Measurements from ENCODE around the gene ZDHHC14. TPM values are rescaled to one million over a fixed set of nuclear protein-coding genes. Genes with fewer than 3 reads are reported as not detected.

ZDHHC14 gene
- total and polyA plus RNA-seq, 7 donors = 2.4 to 12.6 (median 9.6) TPM

DNA sequence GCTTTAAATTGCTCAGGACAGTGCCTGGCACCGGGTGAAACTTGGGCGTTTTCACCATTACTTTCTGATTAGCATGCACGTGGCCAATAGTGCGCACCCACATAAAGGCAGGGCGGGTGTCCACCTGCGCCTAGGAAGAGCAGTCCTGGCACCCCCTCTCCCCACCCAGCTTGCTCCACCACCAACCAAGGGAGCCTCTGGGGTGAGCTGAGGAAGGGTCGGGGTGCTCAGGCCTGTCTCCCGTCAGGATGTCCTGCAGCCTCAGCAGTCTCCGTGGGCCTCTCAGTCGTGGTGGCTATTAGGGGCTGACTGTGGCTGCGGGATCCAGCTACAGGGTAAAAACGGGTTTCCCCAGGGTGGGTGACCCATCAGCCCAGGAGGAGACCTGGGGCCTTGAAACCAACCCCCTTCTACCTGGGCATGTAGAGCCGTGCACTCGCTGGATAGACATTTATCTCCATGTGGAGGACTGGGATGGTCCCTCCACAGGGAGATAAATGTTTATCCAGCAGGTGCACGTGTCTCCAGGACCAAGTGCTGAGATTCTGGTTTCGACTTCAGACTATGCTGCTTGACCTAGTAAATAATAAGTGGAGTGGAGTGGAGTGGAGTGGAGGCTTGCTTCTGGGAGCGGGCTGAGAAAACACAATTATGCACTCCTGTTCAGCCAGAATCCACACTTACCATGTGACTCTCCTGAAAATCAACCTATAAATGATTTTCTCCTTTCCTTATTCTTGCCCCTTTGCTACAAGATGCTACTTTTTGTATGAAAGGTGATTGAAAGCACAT lies 91.1 kb downstream of the ZDHHC14 start:
- Histone ChIP-seq H3K27ac (no peak overlapping the region), H3K4me1 (no peaks in the 10 kb centered on the region), H3K9me3 (no peaks in the 10 kb centered on the region), H3K36me3 (no peaks in the 10 kb centered on the region), H3K27me3 (no peaks in the 10 kb centered on the region), H3K4me3 (no peak overlapping the region)
- 93% methylated on average over 17 of the region's 17 CpGs for WGBS, 2 donors
- DNase-seq = no peak
- TF ChIP-seq EP300 (IDR thresholded peaks at IDR 0.05) = no peak
- TF ChIP-seq POLR2A (IDR thresholded peaks at IDR 0.05) = no peak
- TF ChIP-seq, protein P1, sequence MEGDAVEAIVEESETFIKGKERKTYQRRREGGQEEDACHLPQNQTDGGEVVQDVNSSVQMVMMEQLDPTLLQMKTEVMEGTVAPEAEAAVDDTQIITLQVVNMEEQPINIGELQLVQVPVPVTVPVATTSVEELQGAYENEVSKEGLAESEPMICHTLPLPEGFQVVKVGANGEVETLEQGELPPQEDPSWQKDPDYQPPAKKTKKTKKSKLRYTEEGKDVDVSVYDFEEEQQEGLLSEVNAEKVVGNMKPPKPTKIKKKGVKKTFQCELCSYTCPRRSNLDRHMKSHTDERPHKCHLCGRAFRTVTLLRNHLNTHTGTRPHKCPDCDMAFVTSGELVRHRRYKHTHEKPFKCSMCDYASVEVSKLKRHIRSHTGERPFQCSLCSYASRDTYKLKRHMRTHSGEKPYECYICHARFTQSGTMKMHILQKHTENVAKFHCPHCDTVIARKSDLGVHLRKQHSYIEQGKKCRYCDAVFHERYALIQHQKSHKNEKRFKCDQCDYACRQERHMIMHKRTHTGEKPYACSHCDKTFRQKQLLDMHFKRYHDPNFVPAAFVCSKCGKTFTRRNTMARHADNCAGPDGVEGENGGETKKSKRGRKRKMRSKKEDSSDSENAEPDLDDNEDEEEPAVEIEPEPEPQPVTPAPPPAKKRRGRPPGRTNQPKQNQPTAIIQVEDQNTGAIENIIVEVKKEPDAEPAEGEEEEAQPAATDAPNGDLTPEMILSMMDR (IDR thresholded peaks at IDR 0.05) = no peak
- intact Hi-C loops (cut with DNase I) = no loop called here

DNA sequence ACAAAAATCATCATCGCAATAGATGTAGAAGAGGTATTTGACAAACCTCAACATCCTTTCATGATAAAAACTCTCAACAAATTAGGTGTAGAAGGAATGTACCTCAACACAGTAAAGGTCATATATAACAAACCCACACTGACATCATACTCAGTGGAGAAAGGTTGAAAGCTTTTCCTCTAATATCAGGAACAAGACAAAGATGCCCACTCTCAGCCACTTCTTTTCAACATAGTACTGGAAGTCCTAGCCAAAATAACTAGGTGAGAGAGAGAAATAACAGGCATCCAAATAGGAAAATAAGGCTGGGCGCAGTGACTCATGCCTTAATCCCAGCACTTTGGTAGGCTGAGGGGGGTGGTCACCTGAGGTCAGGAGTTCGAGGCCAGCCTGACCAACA lies 95.8 kb downstream of the ZDHHC14 start:
- 94 to 97% methylated on average over 3 of the region's 3 CpGs for WGBS, 2 donors
- Histone ChIP-seq H3K36me3 (no peaks in the 10 kb centered on the region), H3K4me1 (no peaks in the 10 kb centered on the region), H3K4me3 (no peak overlapping the region), H3K27me3 (no peaks in the 10 kb centered on the region), H3K27ac (no peak overlapping the region), H3K9me3 (no peaks in the 10 kb centered on the region)
- intact Hi-C loops (cut with DNase I) = no loop called here
- DNase-seq = no peak
- TF ChIP-seq EP300 (IDR thresholded peaks at IDR 0.05) = no peak
- TF ChIP-seq, protein P1 (IDR thresholded peaks at IDR 0.05) = no peak
- TF ChIP-seq POLR2AphosphoS5 (IDR thresholded peaks at IDR 0.05) = no peak

DNA sequence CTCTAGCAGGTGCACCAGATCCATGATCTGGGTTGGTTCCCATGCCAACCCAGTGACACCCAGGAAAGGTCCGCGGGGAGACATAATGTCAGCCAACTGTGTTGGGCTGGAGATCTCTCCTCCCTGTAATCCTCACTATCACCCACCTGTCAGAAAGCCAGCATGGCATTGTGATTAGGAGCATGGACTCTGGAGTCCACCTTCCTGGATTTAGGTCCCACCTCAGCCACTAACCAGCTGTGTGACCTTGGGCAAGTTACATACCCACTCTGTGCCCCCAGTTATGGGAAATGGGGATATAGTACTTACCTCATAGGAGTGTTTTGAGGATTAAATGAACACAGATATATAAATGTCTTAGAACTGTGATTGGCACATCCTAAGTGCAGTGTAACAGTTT lies 97.9 kb downstream of the ZDHHC14 start:
- H3K27ac ChIP-seq = no peak overlapping the region
- TF ChIP-seq EP300 (IDR thresholded peaks at IDR 0.05) (no peak), POLR2A (IDR thresholded peaks at IDR 0.05) (no peak), POLR2AphosphoS5 (IDR thresholded peaks at IDR 0.05) (no peak)
- TF ChIP-seq, protein P1 (IDR thresholded peaks at IDR 0.05) = no peak
- no peaks in the 10 kb centered on the region for H3K27me3 ChIP-seq
- DNase-seq = no peak
- H3K9me3 ChIP-seq = no peaks in the 10 kb centered on the region
- WGBS, 2 donors = 99 to 100% methylated on average over 2 of the region's 2 CpGs
- H3K36me3 ChIP-seq = no peaks in the 10 kb centered on the region
- H3K4me1 ChIP-seq = no peaks in the 10 kb centered on the region
- no peak overlapping the region for H3K4me3 ChIP-seq
- intact Hi-C loops (cut with DNase I) = no loop called here

DNA sequence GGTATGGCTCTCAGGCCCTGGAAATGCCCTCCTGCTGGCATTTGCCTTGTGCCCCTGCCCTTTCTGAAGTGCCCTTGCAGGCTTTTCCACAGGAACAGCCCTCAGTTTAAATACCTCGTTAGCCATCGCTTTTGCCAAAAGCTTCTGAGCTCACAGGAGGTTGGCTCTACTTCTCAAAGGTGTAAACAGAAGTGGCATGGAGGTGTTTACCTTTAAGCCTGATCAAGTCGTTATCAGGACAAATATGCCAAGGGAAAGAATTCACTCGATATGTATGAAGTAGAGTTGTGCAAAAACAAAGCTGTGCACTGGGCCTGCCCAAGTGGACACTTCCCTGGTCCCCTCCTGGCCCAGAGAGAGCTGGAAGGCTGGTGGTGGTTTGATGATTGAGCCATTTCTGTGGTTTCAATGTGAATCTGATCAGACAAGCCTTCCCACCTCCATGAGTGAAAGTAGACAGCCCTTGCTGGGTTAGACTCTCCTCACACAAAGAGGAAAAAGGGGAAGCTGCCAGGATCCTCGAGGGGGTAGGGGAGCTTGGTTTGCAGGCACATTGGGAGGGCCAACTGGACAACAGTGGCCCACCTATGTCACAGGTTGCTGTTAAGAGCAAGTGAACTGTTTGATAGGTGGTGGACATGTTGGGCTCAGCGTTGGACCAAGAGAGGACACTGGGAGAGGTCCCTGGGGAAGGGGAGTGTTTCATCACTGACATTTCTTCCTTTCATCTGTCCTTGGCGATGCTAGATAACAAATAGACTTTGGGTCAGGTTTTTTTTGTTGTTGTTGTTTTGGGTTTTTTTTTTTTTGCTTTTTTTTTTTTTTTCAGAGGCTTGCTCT lies 98.7 kb downstream of the ZDHHC14 start:
- no peaks in the 10 kb centered on the region for H3K4me1 ChIP-seq
- no peaks in the 10 kb centered on the region for H3K9me3 ChIP-seq
- H3K27ac ChIP-seq = no peak overlapping the region
- intact Hi-C loops (cut with DNase I) = no loop called here
- WGBS, 2 donors = 81 to 83% methylated on average over 7 of the region's 7 CpGs
- H3K4me3 ChIP-seq = no peak overlapping the region
- TF ChIP-seq POLR2A (IDR thresholded peaks at IDR 0.05) (no peak), POLR2AphosphoS5 (IDR thresholded peaks at IDR 0.05) (no peak), EP300 (IDR thresholded peaks at IDR 0.05) (no peak)
- TF ChIP-seq, protein P1 (IDR thresholded peaks at IDR 0.05) = no peak
- DNase-seq = no peak
- H3K36me3 ChIP-seq = no peaks in the 10 kb centered on the region
- H3K27me3 ChIP-seq = no peaks in the 10 kb centered on the region
